ENCODE measurements around the gene SETDB2. TPM values are rescaled to one million over a fixed set of nuclear protein-coding genes. Genes with fewer than 3 reads are reported as not detected.
A peak's percentile ranks its signal among the peaks of the same experiment; 100 is the strongest.
"Not testable (repeated sequence)": the region's sequence is repeated elsewhere in the genome, so short reads cannot be mapped to it uniquely, and the experiment has no call there.

SETDB2 gene
- total RNA-seq, 1 donor from 2014 or later: 8.6 TPM

- intact Hi-C loops (cut with DNase I): no loop called here
- no peak for DNase-seq (ENCODE audit: extremely low spot score in 2 of 2)
- Histone ChIP-seq H3K27ac (no peak overlapping the region), H3K36me3 (peaks cover 0 to 35% of the 10 kb centered on the region in 2 donors), H3K4me1 (peaks cover 4% of the 10 kb centered on the region), H3K4me3 (no peak overlapping the region), H3K9me3 (no peaks in the 10 kb centered on the region), H3K27me3 (no peaks in the 10 kb centered on the region)
- TF ChIP-seq POLR2A (IDR thresholded peaks at IDR 0.05) (no peak), POLR2AphosphoS5 (IDR thresholded peaks at IDR 0.05; ENCODE audit: insufficient read depth in 1 of 2, low read depth in 1 of 2) (no peak), CTCF (IDR thresholded peaks at IDR 0.05) (no peak)
Observed at GRCh38 chr13:49476529-49476928, 32.5 kb downstream of the SETDB2 start.

GRCh38 chr13:49481788-49482187 lies 37.7 kb downstream of the SETDB2 start:
- H3K27me3 ChIP-seq: no peaks in the 10 kb centered on the region
- peaks cover 4% of the 10 kb centered on the region for H3K4me1 ChIP-seq
- intact Hi-C loops (cut with DNase I): no loop called here
- peaks cover 0 to 30% of the 10 kb centered on the region in 2 donors for H3K36me3 ChIP-seq
- no peaks in the 10 kb centered on the region for H3K9me3 ChIP-seq
- no peak overlapping the region for H3K27ac ChIP-seq
- no peak for DNase-seq (ENCODE audit: extremely low spot score in 2 of 2)
- no peak overlapping the region for H3K4me3 ChIP-seq
- TF ChIP-seq POLR2AphosphoS5 (IDR thresholded peaks at IDR 0.05; ENCODE audit: insufficient read depth in 1 of 2, low read depth in 1 of 2) (peak in 1 of 2 donors; percentile 23), CTCF (IDR thresholded peaks at IDR 0.05) (no peak), POLR2A (IDR thresholded peaks at IDR 0.05) (no peak)

GRCh38 chr13:49488563-49488962 lies 44.5 kb downstream of the SETDB2 start:
- Histone ChIP-seq H3K4me1 (no peaks in the 10 kb centered on the region), H3K9me3 (no peaks in the 10 kb centered on the region), H3K36me3 (peaks cover 0 to 25% of the 10 kb centered on the region in 2 donors), H3K27ac (no peak overlapping the region), H3K27me3 (no peaks in the 10 kb centered on the region), H3K4me3 (no peak overlapping the region)
- no peak for DNase-seq (ENCODE audit: extremely low spot score in 2 of 2)
- no peak for TF ChIP-seq POLR2AphosphoS5 (IDR thresholded peaks at IDR 0.05; ENCODE audit: insufficient read depth in 1 of 2, low read depth in 1 of 2)
- no peak for TF ChIP-seq CTCF (IDR thresholded peaks at IDR 0.05)
- no peak for TF ChIP-seq POLR2A (IDR thresholded peaks at IDR 0.05)
- intact Hi-C loops (cut with DNase I): no loop called here

GRCh38 chr13:49494645-49495044 lies 50.6 kb downstream of the SETDB2 start:
- TF ChIP-seq POLR2AphosphoS5 (IDR thresholded peaks at IDR 0.05; ENCODE audit: insufficient read depth in 1 of 2, low read depth in 1 of 2) (no peak), CTCF (IDR thresholded peaks at IDR 0.05) (no peak), POLR2A (IDR thresholded peaks at IDR 0.05) (no peak)
- no peaks in the 10 kb centered on the region for H3K9me3 ChIP-seq
- H3K4me1 ChIP-seq: peaks cover 9% of the 10 kb centered on the region
- H3K4me3 ChIP-seq: peak overlapping the region; percentile 67 to 71
- intact Hi-C loops (cut with DNase I): no loop called here
- peak overlapping the region; percentile 85 for H3K27ac ChIP-seq
- H3K36me3 ChIP-seq: no peaks in the 10 kb centered on the region
- DNase-seq (ENCODE audit: extremely low spot score in 2 of 2): no peak
- H3K27me3 ChIP-seq: no peaks in the 10 kb centered on the region

- TF ChIP-seq POLR2A (IDR thresholded peaks at IDR 0.05) (peak in 1 of 2 donors; percentile 24), POLR2AphosphoS5 (IDR thresholded peaks at IDR 0.05; ENCODE audit: insufficient read depth in 1 of 2, low read depth in 1 of 2) (peak in 1 of 2 donors; percentile 43), CTCF (IDR thresholded peaks at IDR 0.05) (peak in 1 of 3 experiments; percentile 11)
- intact Hi-C loops (cut with DNase I): no loop called here
Observed at GRCh38 chr13:49495783-49496762, 52.0 kb downstream of the SETDB2 start, which contains the start of gene PHF11. Gene PHF11, plus strand, starts transcription at chr13:49495953. Its CDS starts 49 bp downstream, at chr13:49496002.

GRCh38 chr13:49496837-49497236 lies 52.8 kb downstream of the SETDB2 start:
- DNase-seq (ENCODE audit: extremely low spot score in 2 of 2); intact Hi-C loops (cut with DNase I); H3K27me3 ChIP-seq; H3K9me3 ChIP-seq; H3K4me3 ChIP-seq; H3K4me1 ChIP-seq; H3K36me3 ChIP-seq: not testable (repeated sequence)
- H3K27ac ChIP-seq: peak overlapping the region; percentile 85

More at GRCh38 chr13:49495783-49496762, 52.0 kb downstream of the SETDB2 start, which contains the start of gene PHF11:
- Histone ChIP-seq H3K36me3 (no peaks in the 10 kb centered on the region), H3K27me3 (no peaks in the 10 kb centered on the region), H3K9me3 (no peaks in the 10 kb centered on the region), H3K4me3 (peak within 1 kb of the TSS; percentile 67 to 71), H3K27ac (peak within 1 kb of the TSS; percentile 85), H3K4me1 (peaks cover 9% of the 10 kb centered on the region)
- no peak for DNase-seq (ENCODE audit: extremely low spot score in 2 of 2)

All from vagina (tissue), 2 donors.